ENCODE measurements around the gene AATF.
A peak's percentile ranks its signal among the peaks of the same experiment; 100 is the strongest.

The AATF gene

GRCh38 chr17:36931697-36932382 lies 16.9 kb upstream of the AATF start:
- no peak for DNase-seq

DNA sequence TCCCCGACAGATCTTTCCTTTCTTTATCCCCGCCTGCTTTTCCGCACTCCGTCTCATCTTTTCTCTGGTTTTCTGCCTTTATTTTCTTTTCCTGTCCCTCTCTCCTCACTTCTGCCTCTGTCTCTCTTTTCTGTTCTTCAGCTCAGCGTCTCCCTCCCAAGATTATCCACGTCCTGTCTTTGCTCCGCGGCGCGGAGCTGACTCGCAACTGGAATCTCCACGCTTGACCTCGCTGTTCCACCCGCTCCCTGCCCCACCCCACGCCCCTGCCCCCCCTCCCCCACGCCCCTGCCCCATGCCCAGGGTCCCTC lies 16.4 kb upstream of the AATF start:
- no peak for DNase-seq

DNA sequence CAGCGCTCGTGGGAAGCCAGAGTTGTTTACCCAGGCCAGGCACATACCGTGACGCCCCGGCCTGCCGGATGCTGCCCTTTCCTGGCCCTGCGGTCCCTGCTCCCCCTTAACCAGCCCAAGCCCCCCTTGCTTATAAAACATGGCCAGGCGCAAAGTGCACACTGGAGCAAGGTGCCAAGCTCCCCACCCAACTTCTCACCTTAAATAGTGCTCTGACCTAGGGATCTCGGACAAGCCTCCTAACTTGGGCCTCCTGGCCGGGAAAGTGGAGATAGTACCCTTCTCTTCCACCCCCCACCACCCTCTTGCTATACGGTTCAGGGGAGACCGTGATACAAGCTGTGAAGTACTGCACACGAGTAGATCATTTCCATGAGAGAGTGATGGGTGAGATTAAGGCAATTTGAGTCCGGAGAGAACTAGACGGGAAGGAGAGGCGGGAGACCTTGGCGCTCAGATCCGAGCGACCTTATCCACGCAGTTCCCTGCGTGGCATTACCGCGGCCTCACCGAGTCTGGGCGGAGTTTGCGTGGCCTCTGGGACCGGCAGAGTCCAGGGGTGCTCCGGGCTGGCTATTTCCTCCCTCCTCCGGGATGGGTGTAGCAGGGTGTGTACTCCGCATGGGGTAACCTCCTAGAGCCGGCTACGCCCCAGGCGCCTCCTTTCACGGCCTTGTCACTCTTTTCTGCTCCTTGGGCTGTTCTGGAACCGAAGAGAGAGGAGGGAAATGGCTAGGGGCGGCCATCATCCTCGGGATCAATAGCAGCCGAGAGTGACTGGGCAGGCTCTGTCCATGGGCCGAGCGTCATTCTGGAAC lies 15.9 kb upstream of the AATF start:
- no peak for DNase-seq

GRCh38 chr17:36933512-36934143 lies 15.1 kb upstream of the AATF start:
- DNase-seq: no peak

DNA sequence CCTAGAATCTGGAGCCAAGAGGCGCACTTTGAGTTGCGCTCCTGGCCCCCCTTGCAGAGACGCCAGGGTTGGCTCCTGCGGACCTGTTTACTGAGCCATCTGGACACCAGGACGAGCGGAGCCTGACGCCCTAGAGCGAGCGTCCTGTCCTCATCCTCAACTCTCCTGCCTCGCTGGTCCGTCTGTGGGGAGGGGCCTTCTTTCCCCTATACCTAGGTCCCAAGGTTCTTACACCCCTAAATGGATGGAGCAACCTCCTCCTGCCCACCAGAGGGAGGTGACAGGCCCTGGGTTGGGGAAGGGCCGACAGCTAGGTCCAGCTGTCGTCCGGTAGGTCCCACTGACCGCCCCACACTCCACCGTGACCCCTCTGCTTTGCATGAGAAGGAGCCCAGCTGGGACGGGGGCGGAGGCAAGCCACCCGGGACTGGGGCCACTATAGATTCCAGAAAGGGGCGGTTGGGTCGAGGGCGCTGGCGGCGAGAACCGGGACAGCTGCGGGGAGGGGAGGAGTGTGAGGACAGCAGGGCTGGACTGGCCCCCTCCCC lies 14.5 kb upstream of the AATF start:
- DNase-seq: no peak

GRCh38 chr17:36934692-36935630 lies 13.8 kb upstream of the AATF start:
- DNase-seq: peak; percentile 20

DNA sequence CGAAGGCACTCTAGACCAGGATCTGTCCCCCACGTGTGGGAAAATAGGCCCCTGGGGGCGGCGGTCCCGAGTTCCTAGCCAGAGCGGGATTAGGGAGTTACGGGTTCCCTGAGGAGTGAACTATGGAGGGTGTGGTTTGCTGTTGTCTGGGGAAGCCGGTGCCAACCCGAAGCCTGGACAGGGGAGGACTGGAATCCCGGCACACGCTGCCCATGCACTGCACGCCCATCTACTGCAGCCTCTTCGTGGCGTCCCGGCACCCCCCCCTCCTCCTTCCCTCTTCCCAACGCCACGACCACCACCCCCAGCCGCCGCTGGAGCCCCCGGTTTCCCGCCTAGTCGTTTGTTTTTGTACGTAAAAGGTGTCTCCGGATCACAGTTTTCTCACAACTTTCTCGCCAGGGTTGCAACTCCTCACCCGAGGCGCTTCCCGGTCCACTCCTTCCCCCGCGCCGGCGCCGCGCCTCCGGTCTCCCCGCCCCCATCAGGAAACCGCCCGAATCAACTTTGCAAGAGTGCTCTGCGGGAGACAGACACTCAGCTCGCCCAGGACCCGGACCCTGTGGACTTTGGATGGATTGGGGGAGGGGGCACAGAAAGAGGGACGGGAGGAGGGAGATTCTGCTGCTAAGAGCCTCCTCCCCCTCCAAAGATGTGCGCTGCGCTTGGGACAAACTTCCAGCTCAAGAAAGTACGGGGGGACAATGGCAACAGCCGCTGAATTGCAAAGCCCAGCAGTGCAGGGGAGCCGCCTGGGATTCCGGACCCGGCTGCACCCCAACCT lies 12.9 kb upstream of the AATF start:
- no peak for DNase-seq

DNA sequence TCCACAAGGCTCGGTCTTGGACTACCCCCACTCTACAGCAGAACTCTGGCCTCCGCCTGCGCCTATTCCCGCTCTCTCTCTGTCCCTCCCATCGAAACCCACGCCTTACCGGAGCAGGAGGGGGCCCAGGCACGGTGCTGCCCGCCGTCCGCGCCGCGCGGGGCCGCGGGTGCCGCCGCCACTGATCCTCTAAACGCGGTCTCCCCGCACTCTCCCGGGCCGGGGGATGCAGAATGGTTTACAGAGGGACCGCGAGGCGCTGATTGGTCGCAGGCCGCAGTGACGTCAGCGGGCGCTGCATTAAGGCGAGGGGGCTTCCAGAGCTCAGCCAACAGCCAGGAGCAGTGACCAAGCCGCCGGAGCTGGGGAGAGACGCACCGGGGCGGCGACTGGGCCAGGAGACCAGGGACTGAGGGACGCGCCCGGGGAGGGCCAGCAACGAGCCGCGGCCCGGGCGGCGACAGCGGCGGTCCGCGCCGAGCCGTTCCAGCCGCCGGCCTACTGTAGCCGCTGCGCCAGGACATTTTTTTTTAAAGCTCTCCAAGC lies 12.2 kb upstream of the AATF start:
- peak; percentile 36 for DNase-seq

DNA sequence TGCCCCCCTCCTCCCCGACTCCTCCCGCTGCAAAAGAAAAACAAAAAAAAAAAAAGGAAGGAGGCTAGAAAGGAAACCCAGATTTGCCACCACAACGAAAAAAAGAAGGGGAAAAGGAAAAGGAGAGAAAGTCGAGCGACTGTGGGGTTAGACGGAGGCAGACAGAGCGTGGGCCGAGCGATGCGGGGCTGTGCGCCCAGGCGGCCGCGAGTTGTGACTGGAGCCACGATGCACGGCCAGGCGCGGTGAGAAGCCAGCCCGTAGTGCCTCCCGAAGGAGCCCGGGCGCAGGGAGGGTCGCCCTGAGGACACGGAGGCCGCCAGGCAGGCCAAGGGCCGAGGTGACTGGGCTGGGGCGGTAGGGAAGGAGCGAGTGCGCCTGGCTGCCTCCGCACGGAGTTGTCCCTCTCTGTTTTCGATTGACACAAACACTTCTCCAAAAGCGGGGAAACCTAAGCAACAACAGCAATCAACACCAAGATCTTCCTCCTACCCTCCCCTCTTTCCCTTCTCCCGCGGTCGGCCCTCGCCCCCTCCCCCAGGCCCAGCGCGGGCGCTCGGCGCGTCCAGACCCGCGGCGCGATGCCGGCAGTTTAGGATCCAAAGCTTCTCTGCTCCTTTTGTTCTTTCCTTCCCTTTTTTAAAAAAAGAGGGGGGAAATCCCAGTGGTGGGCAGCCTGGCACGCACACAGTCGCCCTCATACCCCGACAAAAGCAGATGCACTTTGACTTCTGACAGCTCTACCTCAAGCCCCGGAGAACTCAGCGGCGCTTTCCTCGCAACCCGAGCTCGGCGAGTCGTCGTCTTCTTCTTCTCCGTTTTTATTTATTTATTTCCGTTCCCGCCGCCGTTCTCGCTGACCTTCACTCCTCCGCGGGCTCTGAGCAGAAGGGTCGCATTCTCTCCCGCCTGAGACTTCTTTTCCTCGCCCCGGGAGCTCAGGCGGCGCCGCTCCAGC lies 11.5 kb upstream of the AATF start, which contains the start of gene LHX1:
Gene LHX1, plus strand, starts transcription at position 475 of the 958 bp plus-strand sequence. CDS start 723 bp downstream, outside the sequence.
- DNase-seq: no peak

DNA sequence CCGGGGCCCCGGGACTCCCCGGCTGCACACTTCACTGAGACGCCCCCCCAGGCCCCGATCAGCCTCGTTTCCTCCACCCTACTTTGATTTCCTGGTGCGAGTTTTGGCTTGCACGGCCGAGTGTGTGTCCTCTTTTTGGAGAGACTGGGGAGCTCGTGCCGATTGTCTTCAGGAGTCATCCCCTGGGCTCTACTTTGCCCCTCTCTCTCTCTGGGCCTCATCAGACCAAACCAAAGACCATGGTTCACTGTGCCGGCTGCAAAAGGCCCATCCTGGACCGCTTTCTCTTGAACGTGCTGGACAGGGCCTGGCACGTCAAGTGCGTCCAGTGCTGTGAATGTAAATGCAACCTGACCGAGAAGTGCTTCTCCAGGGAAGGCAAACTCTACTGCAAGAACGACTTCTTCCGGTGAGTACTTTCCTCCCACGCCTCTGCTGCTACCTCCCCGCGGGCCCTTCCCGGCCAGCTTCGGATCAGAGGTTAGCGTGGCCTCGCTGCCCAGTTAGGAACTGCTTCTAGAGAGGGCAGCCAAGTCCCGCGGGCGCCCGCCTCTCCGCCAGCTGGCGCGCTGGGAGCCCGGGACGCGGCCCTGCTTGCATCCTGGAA lies 10.7 kb upstream of the AATF start:
- DNase-seq: no peak

GRCh38 chr17:36938566-36939051 lies 10.1 kb upstream of the AATF start:
- no peak for DNase-seq

GRCh38 chr17:36939052-36939801 lies 9.5 kb upstream of the AATF start:
- no peak for DNase-seq

DNA sequence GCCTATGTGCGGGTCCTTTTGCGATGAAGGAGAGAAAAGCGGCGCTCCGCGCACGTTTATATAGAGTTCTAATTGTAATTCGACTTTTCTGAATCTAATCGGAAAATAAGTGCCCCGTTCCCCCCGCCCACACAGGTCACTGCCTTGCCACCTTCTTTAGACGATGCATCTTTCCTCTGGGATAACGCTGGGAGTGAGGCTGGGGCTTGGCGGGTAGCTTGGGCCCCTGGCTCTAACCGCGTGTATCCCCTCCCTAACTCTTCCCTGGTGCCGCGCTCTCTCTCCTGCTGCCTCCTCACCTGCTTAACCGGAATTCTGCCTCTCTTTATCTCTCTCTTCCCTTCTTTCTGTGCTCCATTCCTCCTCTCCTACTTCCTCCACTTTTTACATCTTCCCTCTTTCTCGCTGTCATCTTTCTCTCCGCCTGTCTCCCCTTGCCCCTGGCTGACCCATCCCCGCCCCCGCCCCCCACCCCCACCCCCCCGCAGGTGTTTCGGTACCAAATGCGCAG lies 8.9 kb upstream of the AATF start:
- DNase-seq: no peak

GRCh38 chr17:36940313-36941264 lies 8.2 kb upstream of the AATF start:
- DNase-seq: no peak

DNA sequence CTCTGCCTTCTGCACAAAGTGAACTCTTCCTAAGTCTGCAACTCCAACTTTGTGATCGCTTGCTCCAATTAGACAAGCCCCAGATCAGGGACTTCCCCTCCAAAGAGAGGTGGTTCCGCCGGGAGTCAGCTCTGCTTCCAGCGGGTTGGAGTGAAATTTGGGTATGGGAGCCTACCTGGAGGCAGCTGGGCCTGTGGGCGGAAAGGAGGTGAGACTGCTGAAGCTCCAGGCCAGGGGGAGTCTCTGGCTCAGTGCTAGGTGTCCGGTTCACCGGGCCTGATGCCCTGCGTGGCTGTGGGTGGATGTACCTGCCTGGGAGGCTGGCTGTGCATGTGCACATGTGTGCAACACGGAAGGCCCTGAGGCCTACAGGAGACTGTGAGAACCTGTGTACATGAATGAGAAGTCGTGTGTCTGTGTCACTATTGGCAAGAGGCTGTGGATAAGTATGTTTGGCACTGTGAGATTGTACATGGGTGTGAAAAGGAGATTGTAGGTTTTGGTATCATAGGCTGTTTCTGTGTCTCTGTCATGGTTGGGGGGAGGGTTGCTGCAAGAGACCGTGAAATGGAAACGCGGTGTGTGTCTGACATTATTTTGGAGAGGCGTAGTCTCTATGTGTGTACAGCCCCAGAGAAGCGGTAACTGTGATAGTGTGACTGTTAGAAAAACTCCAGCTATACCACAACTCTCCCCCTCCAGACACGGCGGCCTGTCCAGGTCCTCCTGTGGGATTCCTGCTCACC lies 7.3 kb upstream of the AATF start:
- DNase-seq: no peak

DNA sequence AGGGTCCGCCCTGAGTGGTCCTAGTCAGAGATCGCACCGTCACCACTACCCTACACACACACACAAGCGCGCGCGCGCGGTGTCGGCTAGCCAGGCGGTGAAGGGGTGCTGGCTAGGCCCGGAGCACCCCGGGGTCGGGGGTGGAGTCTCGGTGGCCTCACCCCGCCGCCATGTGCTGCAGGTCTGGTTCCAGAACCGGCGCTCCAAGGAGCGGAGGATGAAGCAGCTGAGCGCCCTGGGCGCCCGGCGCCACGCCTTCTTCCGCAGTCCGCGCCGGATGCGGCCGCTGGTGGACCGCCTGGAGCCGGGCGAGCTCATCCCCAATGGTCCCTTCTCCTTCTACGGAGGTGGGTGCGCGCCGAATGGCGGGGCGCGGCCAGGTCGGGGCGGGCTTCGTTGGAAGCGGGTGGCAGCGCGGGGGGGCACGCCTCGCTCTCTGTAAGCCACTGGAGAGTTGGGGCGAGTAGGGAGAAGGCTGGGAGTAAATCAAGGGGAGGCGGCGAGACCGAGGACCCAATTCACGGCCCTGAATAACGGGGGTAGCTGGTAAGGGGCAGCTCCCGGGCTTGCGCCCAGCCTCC lies 6.6 kb upstream of the AATF start:
- no peak for DNase-seq
